Smooth muscle cell of the coronary artery (primary cell): ENCODE measurements around the gene ZNF529. TPM values are rescaled to one million over a fixed set of nuclear protein-coding genes. Genes with fewer than 3 reads are reported as not detected.

Source experiments
- total RNA-seq: library from RNA; depleted of rRNA; stranded (reverse); fragments of >200 nt; gene quantifications from 2 replicates; pipeline ENCODE4 v1.2.3, GENCODE V29; 2014; ENCODE audit warnings: low replicate concordance

Gene ZNF529
- total RNA-seq, result 8.5 and 10.4 TPM in 2 replicates

DNA sequence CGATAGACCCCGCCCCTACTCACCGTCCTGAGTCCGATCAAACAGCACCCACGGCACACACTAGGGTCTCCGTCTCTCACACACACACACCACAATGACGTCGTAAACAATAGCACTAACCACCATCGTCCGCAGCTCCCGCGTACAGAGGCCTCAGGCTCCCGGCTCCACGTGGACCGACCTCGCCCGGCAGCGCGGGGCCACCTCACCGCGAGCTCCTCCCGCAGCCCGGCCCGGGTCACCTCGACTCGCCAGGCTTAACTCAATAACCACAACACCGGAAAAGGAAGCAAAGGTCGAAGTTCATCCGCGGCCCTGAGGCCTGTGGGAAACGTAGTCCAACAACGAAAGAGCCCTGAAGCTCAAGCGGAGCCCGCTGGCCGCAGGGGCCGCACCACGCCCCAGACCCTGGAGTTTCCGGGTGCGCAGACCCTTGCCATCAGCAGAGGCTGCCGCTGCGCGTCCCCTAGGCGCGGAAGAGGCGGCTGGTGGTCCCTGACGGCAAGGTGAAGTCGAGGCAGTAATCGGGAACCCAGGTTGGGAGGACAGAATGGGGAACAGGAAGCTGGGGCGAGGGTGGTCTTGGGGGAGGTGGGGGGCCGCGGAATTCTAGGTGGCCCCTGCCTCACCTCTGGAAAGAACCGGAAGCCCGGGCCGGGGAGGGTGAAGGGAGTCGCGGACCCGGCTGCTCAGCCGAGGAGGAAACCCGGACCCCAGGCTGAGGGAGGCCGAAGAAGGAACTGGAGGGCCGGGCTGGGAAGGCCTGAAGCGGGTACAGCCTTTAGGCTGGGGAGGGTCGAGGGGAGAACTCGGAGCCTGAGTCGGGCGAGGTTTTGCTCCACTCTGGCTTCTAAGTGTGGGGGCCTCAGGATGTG, at the start of gene ZNF529:
ZNF529 (minus strand) TSS at position 273 of the 875 bp plus-strand sequence. CDS start 946 bp downstream, outside the sequence.

DNA sequence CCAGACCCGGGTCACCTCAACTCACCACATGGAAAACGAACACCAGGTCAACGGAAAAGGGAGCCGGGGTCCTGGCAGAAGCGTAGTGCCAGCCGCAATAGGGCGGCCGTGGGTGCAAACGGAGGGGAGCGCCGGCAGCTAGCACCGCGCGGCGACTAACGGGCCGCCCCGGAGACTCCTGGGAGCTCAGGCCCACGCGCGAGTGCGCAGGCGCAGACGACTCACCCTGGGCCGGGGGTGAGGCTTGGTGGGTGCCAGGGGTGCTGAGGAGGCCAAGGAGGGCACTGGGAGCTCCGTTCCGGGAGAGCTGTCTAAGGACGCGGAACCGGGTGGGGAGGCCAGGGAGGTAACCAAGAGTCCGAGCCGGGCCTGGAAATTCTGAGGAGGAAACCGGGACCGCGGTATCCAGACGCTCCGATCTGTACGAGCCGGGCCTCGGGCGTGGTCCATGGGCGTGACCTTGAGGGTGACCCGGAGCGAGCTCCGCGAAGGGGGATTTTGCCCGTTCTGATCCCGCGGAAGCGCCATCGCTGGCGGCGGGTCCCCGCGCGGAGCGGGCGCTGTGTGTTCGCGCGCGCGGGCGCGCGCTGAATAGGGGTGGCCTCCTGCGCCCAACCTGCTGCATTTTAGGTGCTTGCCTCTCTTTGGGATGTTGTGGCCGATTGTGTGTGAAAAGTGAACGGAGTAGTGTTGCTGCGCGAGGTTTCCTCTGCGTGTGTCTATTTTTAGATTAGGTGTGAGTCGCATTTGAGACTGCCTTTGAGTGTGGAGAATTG, 32.2 kb upstream of the ZNF529 start, which contains the start of gene ZNF382:
ZNF382 (plus strand) TSS at position 213 of the 776 bp plus-strand sequence. CDS start 4,602 bp downstream, outside the sequence.

DNA sequence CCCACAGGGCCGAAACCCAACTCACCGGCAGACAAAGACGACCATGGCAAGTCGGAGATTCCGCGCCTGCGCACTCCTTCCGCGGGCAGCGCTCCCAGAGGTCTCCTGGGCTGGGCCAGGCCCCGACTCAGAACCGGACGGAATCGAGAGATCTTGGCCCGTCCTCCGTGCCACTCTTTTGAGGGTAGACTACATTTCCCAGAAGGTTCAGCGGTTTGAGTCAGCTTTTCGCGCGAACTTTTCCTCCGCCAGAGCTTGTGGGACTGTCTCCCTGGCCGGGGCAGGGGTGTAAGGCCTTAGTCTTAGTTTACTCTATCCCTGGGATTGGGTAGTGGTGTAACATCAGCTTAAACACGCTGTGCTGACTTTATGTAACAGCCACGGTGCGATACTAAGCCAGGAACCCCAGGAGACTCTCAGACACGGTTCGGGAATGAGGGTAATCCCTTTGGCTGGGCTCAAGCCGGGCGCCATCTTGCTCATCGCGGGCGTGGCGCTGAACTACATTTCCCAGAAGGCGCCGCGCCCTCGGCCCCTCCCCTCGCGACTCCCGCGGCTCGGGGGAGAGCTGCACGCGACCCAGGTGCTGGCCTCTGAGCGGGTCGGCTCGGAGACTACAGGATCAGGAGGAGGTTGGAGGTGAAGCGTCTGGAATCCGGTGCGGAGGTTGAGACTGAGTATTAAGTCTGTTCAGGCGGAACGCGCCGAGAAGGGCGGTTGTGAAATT, 44.7 kb downstream of the ZNF529 start, which contains the start of gene ZNF260:
ZNF260 (minus strand) TSS at position 78 of the 727 bp plus-strand sequence. CDS start 13,033 bp downstream, outside the sequence.

Other genes starting within 250 kb of the ZNF529 start
- gene ZFP14, start 194.1 kb downstream of the ZNF529 start, total RNA-seq, result 2.9 and 6.6 TPM in 2 replicates
- 4.9 and 5.9 TPM in 2 replicates for gene ZFP82, start 154.6 kb downstream of the ZNF529 start, total RNA-seq
- 8.4 and 9.4 TPM in 2 replicates for gene ZNF566, start 83.7 kb downstream of the ZNF529 start, total RNA-seq
- 6.2 and 8.0 TPM in 2 replicates for gene ZNF260, start 45.0 kb downstream of the ZNF529 start, total RNA-seq
- gene ZNF382, start 32.0 kb upstream of the ZNF529 start, total RNA-seq, result 3.7 and 7.3 TPM in 2 replicates
- gene ZNF461, start 93.5 kb upstream of the ZNF529 start, total RNA-seq, result 10.6 and 17.9 TPM in 2 replicates
- gene ZNF567, start 114.3 kb upstream of the ZNF529 start, total RNA-seq, result 3.2 and 5.3 TPM in 2 replicates
- gene ZNF850, start 199.5 kb upstream of the ZNF529 start, total RNA-seq, result 1.2 and 5.9 TPM in 2 replicates